GM12878 (cell line): Measurements from ENCODE around the gene OR9Q2. TPM values are rescaled to one million over a fixed set of nuclear protein-coding genes. Genes with fewer than 3 reads are reported as not detected.

Experiments used
- ATAC-seq: fragments of 200-7000 bp; cut with Tn5 transposase; 3 replicates; pipeline ENCODE4 v1.9.1; 2020; ENCODE audit warnings: mild to moderate bottlenecking, moderate library complexity
- BruUV-seq: library from RNA; stranded (reverse); fragments of 400-500 nt; replicated peaks from 2 replicates; lab custom pipeline; 2021; lab: Mats Ljungman, UMichigan
- CTCF ChIA-PET: fragments of 300-600 bp; sonication (Branson Sonifier 250); formaldehyde crosslinking; extraction: SDS; loops from one replicate; lab custom pipeline; 2021; ENCODE audit warnings: inconsistent platforms; lab: Yijun Ruan, JAX
- POLR2A ChIA-PET: fragments of 350-600 bp; formaldehyde crosslinking; extraction: SDS; loops from one replicate; lab custom pipeline; 2021; ENCODE audit warnings: inconsistent platforms; lab: Charles Lee
- RAD21 ChIA-PET: fragments of 300-600 bp; sonication (Branson Sonifier 250); formaldehyde crosslinking; loops from one replicate; lab custom pipeline; 2023; ENCODE audit warnings: antibody characterized with exemption; ENCODE audit not compliant: unreplicated experiment; lab: Charles Lee
- SMC1A ChIA-PET: fragments of 300-600 bp; sonication (Branson Sonifier 250); formaldehyde crosslinking; loops from one replicate; lab custom pipeline; 2023; ENCODE audit not compliant: unreplicated experiment, uncharacterized antibody; lab: Charles Lee
- DNase-seq: peaks from one replicate; pipeline ENCODE4 v3.0.0-alpha.2; 2011; ENCODE audit warnings: low read depth, low spot score
- FAIRE-seq: peaks from 3 replicates; lab custom pipeline; 2011; peaks lifted over from hg19 to GRCh38; lab: Jason Lieb, UNC
- H2AFZ ChIP-seq: 2 replicates; pipeline ENCODE4 v1.6.0; 2011; ENCODE audit warnings: low read depth, low read length, control low read depth; ENCODE audit not compliant: control insufficient read depth
- H3K27ac ChIP-seq: 2 replicates; pipeline ENCODE4 v1.5.1; 2011; ENCODE audit warnings: control low read depth; ENCODE audit not compliant: control insufficient read depth, insufficient read depth
- H3K27me3 ChIP-seq, 2 experiments: replicated peaks in 1 of 2; 2 replicates each; pipeline versions ENCODE4 v1.6.0 to v1.6.1; 2011; ENCODE audit warnings: low read length in 1 of 2; ENCODE audit not compliant: control insufficient read depth in 2 of 2, insufficient read depth in 2 of 2
- H3K36me3 ChIP-seq, 2 experiments: 2 replicates each; pipeline ENCODE4 v1.5.1; 2011; ENCODE audit warnings: low read length in 1 of 2; ENCODE audit not compliant: control insufficient read depth in 2 of 2, insufficient read depth in 2 of 2
- H3K4me1 ChIP-seq: 2 replicates; pipeline ENCODE4 v1.6.1; 2011; ENCODE audit warnings: mild to moderate bottlenecking, low read length, moderate library complexity, mixed read lengths; ENCODE audit not compliant: control insufficient read depth, insufficient read depth
- H3K4me2 ChIP-seq: 2 replicates; pipeline ENCODE4 v1.6.0; 2011; ENCODE audit warnings: control low read depth; ENCODE audit not compliant: control insufficient read depth, insufficient read depth
- H3K4me3 ChIP-seq: fragments of 200-600 bp; sonication (generic); 2 replicates; pipeline ENCODE4 v1.5.1; 2016
- H3K79me2 ChIP-seq: 2 replicates; pipeline ENCODE4 v1.6.0; 2011; ENCODE audit warnings: low read length; ENCODE audit not compliant: control insufficient read depth, insufficient read depth
- H3K9ac ChIP-seq: 2 replicates; pipeline ENCODE4 v1.8.0; 2011; ENCODE audit warnings: low read length, control low read depth, mixed read lengths; ENCODE audit not compliant: control insufficient read depth, insufficient read depth
- H3K9me3 ChIP-seq: replicated peaks from 3 replicates; pipeline ENCODE4 v1.5.1; 2011; ENCODE audit warnings: mild to moderate bottlenecking, low read length; ENCODE audit not compliant: control insufficient read depth, insufficient read depth
- H4K20me1 ChIP-seq: 2 replicates; pipeline ENCODE4 v1.6.0; 2011; ENCODE audit not compliant: control insufficient read depth, insufficient read depth
- ASH2L ChIP-seq: fragments of 300-600, 200-600 bp; sonication (generic); IDR thresholded peaks from 2 replicates; pipeline ENCODE4 v1.6.1; 2017; ENCODE audit warnings: low read depth, mild to moderate bottlenecking, borderline replicate concordance
- BACH1 ChIP-seq: fragments of 450-650 bp; IDR thresholded peaks from 2 replicates; pipeline ENCODE4 v1.6.1; 2017; ENCODE audit warnings: mild to moderate bottlenecking, borderline replicate concordance
- CHD4 ChIP-seq: fragments of 200-600 bp; sonication (generic); IDR thresholded peaks from 2 replicates; pipeline ENCODE4 v1.6.1; 2016; ENCODE audit warnings: mild to moderate bottlenecking
- HDGF ChIP-seq: fragments of 450-650 bp; IDR thresholded peaks from 2 replicates; pipeline ENCODE4 v1.6.1; 2016; ENCODE audit warnings: antibody characterized with exemption
- IRF4 ChIP-seq: IDR thresholded peaks from 2 replicates; pipeline ENCODE4 v1.6.1; 2011; ENCODE audit warnings: low read depth, low read length
- MEF2B ChIP-seq: fragments of 450-650 bp; IDR thresholded peaks from 2 replicates; pipeline ENCODE4 v1.6.1; 2018; ENCODE audit warnings: mild to moderate bottlenecking, moderate library complexity; ENCODE audit not compliant: partially characterized antibody, poor library complexity, severe bottlenecking
- NBN ChIP-seq: fragments of 450-650 bp; IDR thresholded peaks from 2 replicates; pipeline ENCODE4 v1.6.1; 2016
- PAX5 ChIP-seq: IDR thresholded peaks from 2 replicates; pipeline ENCODE4 v1.6.1; 2011; ENCODE audit warnings: low read depth, low read length, borderline replicate concordance
- RBBP5 ChIP-seq: fragments of 200-600 bp; sonication (generic); conservative IDR thresholded peaks from 2 replicates; pipeline ENCODE4 v1.6.1; 2016
- RCOR1 ChIP-seq: conservative IDR thresholded peaks from 2 replicates; pipeline ENCODE4 v1.6.1; 2012; ENCODE audit warnings: low read depth, low read length, improper control_type of control experiment
- SIN3A ChIP-seq: IDR thresholded peaks from 2 replicates; pipeline ENCODE4 v1.6.1; 2012; ENCODE audit warnings: low read depth, low read length, improper control_type of control experiment
- STAT3 ChIP-seq: IDR thresholded peaks from 2 replicates; pipeline ENCODE4 v1.6.1; 2011; ENCODE audit warnings: low read depth, low read length, improper control_type of control experiment
- TBL1XR1 ChIP-seq: IDR thresholded peaks from 2 replicates; pipeline ENCODE4 v1.6.1; 2012; ENCODE audit warnings: low read depth, low read length, improper control_type of control experiment
- TCF7 ChIP-seq: IDR thresholded peaks from 2 replicates; pipeline ENCODE4 v1.6.1; 2014; ENCODE audit warnings: antibody characterized with exemption, borderline replicate concordance
- USF1 ChIP-seq: IDR thresholded peaks from 2 replicates; pipeline ENCODE4 v1.6.1; 2011; ENCODE audit warnings: borderline replicate concordance, low read depth, mild to moderate bottlenecking, moderate library complexity, mixed read lengths, low read length; ENCODE audit not compliant: insufficient read depth; ENCODE audit errors: extremely low read length
- ZBTB33 ChIP-seq: fragments of 450-650 bp; IDR thresholded peaks from 2 replicates; pipeline ENCODE4 v1.6.1; 2017; ENCODE audit warnings: mild to moderate bottlenecking
- ZNF24 ChIP-seq: fragments of 450-650 bp; IDR thresholded peaks from 2 replicates; pipeline ENCODE4 v1.6.1; 2017; ENCODE audit warnings: antibody characterized with exemption, mild to moderate bottlenecking
- ZNF384 ChIP-seq: IDR thresholded peaks from 2 replicates; pipeline ENCODE4 v1.6.1; 2012; ENCODE audit warnings: low read depth, mild to moderate bottlenecking, low read length, improper control_type of control experiment, borderline replicate concordance
- in situ Hi-C: fragments of 300-500 bp; cut with MboI; formaldehyde crosslinking; loops from 9 replicates; pipeline ENCODE4 v1.14.3; 2018; ENCODE audit warnings: mixed read lengths
- intact Hi-C: fragments of 100-400 bp; cut with micrococcal nuclease; formaldehyde crosslinking; loops from one replicate; pipeline ENCODE4 v1.14.2; 2022; ENCODE audit not compliant: unreplicated experiment
- polyA plus RNA-seq, 11 experiments: library from polyadenylated mRNA; depleted of rRNA in 4 of 11; unstranded in 6 of 11; stranded (reverse) in 5 of 11; fragments of >200 nt; fragmentation: Nextera tagmentation in 4 of 11; fragmentation: Illumina TruSeq in 1 of 11; extraction: Ambion mirVana in 4 of 11; extraction: Trizol in 1 of 11; gene quantifications; 1 replicate in 1 of 11; 2 replicates in 10 of 11; pipeline versions ENCODE4 v1.2.1 to v1.2.3, GENCODE V29; 2011 to 2016; ENCODE audit warnings: inconsistent platforms in 2 of 11, missing spikeins in 2 of 11, low read depth in 1 of 11
- total RNA-seq, 4 experiments: library from RNA; depleted of rRNA in 3 of 4; stranded (reverse); fragments of >200 nt in 3 of 4; fragmentation: Illumina TruSeq in 1 of 4; extraction: Trizol in 1 of 4; gene quantifications; 2 replicates each; pipeline versions ENCODE4 v1.2.1 to v1.2.3, GENCODE V29; 2013 to 2021
- TF ChIP-seq, protein P1 (sequence below): IDR thresholded peaks from 2 replicates; pipeline ENCODE4 v1.6.1; 2012; ENCODE audit warnings: low read depth, low read length, improper control_type of control experiment

Gene OR9Q2
- total and polyA plus RNA-seq, 10 of the 15 experiments (the other 5 are each of a cell fraction or from before 2014, with no cell fraction given) = 0.05 TPM; not detected in 9

- no peak for TF ChIP-seq MEF2B
Observed at GRCh38 chr11:58199271-58199670, 10.4 kb downstream of the OR9Q2 start (continued).

GRCh38 chr11:58204042-58204441, 15.2 kb downstream of the OR9Q2 start, which contains the start of gene OR1S2:
Gene OR1S2 (minus strand): TSS chr11:58204142. CDS start chr11:58204142, 0 bp downstream.
- in situ Hi-C loops = no loop called here
- no peak within 1 kb of the TSS for H3K27ac ChIP-seq
- no peak within 1 kb of the TSS for H3K4me2 ChIP-seq
- intact Hi-C loops = no loop called here
- ChIA-PET RAD21 (no interaction called here), SMC1A (no interaction called here), CTCF (no interaction called here), POLR2A (no interaction called here)
- no peak within 1 kb of the TSS for H3K9ac ChIP-seq
- H3K4me3 ChIP-seq = no peak within 1 kb of the TSS
- H3K36me3 ChIP-seq = no peaks in the 10 kb centered on the region
- BruUV-seq = no TSS peak
- no peaks in the 10 kb centered on the region for H4K20me1 ChIP-seq
- H3K79me2 ChIP-seq = no peaks in the 10 kb centered on the region
- FAIRE-seq = no peak
- DNase-seq = no peak
- H2AFZ ChIP-seq = no peak within 1 kb of the TSS
- no peak for ATAC-seq
- no peaks in the 10 kb centered on the region for H3K9me3 ChIP-seq
- H3K27me3 ChIP-seq = no peaks in the 10 kb centered on the region
- H3K4me1 ChIP-seq = no peaks in the 10 kb centered on the region
- TF ChIP-seq ASH2L (no peak), SIN3A (no peak), RBBP5 (no peak), STAT3 (no peak), HDGF (no peak), BACH1 (no peak), TCF7 (no peak), CHD4 (no peak), NBN (no peak), ZNF24 (no peak), ZBTB33 (no peak), ZNF384 (no peak), RCOR1 (no peak), IRF4 (no peak), USF1 (no peak), TBL1XR1 (no peak), PAX5 (no peak)
- TF ChIP-seq, protein P1, sequence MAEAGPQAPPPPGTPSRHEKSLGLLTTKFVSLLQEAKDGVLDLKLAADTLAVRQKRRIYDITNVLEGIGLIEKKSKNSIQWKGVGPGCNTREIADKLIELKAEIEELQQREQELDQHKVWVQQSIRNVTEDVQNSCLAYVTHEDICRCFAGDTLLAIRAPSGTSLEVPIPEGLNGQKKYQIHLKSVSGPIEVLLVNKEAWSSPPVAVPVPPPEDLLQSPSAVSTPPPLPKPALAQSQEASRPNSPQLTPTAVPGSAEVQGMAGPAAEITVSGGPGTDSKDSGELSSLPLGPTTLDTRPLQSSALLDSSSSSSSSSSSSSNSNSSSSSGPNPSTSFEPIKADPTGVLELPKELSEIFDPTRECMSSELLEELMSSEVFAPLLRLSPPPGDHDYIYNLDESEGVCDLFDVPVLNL = no peak
